Amniotic epithelial cell (primary cell): ENCODE data around the gene ZNF423.
"Not testable (repeated sequence)": the region's sequence is repeated elsewhere in the genome, so short reads cannot be mapped to it uniquely, and the experiment has no call there.

ENCODE experiments used
- DNase-seq: peaks from one replicate; pipeline ENCODE4 v3.0.0-alpha.2; 2010; ENCODE audit warnings: low read depth

The ZNF423 gene

GRCh38 chr16:49855822-49856671 lies at the start of gene ZNF423:
Gene ZNF423 (minus strand): TSS chr16:49856112. CDS start chr16:49855774, 338 bp downstream.
- no peak for DNase-seq

- no peak for DNase-seq
These were observed 48.6 kb upstream of the ZNF423 start for GRCh38 chr16:49904348-49905062.

GRCh38 chr16:49902908-49903307 lies 47.0 kb upstream of the ZNF423 start:
- DNase-seq = no peak

GRCh38 chr16:49901711-49902110 lies 45.8 kb upstream of the ZNF423 start:
- DNase-seq = no peak

GRCh38 chr16:49900875-49901274 lies 45.0 kb upstream of the ZNF423 start:
- DNase-seq = no peak

- no peak for DNase-seq
These were observed 44.2 kb upstream of the ZNF423 start for GRCh38 chr16:49899991-49900695.

GRCh38 chr16:49896447-49896964 lies 40.6 kb upstream of the ZNF423 start:
- DNase-seq = no peak

- no peak for DNase-seq
These were observed 35.0 kb upstream of the ZNF423 start for GRCh38 chr16:49890876-49891275.

GRCh38 chr16:49889725-49890397 lies 33.9 kb upstream of the ZNF423 start:
- DNase-seq = no peak

GRCh38 chr16:49886554-49887094 lies 30.7 kb upstream of the ZNF423 start:
- DNase-seq = no peak

GRCh38 chr16:49884033-49885015 lies 28.4 kb upstream of the ZNF423 start:
- DNase-seq = no peak

- DNase-seq = no peak
These were observed 27.4 kb upstream of the ZNF423 start for GRCh38 chr16:49883076-49884014.

- DNase-seq = no peak
These were observed 26.0 kb upstream of the ZNF423 start for GRCh38 chr16:49881890-49882289.

GRCh38 chr16:49878540-49878939 lies 22.6 kb upstream of the ZNF423 start:
- DNase-seq = not testable (repeated sequence)

- no peak for DNase-seq
These were observed 20.8 kb upstream of the ZNF423 start for GRCh38 chr16:49876716-49877129.

- DNase-seq = no peak
These were observed 20.1 kb upstream of the ZNF423 start for GRCh38 chr16:49875806-49876715.

- DNase-seq = no peak
These were observed 18.8 kb upstream of the ZNF423 start for GRCh38 chr16:49874613-49875237.

- not testable (repeated sequence) for DNase-seq
These were observed 15.9 kb upstream of the ZNF423 start for GRCh38 chr16:49871824-49872223.
